ENCODE measurements around the gene MAL. TPM values are rescaled to one million over a fixed set of nuclear protein-coding genes. Genes with fewer than 3 reads are reported as not detected.

Gene MAL
- total RNA-seq, 4 donors from 2014 or later, result 469 to 1,903 (median 516) TPM

DNA sequence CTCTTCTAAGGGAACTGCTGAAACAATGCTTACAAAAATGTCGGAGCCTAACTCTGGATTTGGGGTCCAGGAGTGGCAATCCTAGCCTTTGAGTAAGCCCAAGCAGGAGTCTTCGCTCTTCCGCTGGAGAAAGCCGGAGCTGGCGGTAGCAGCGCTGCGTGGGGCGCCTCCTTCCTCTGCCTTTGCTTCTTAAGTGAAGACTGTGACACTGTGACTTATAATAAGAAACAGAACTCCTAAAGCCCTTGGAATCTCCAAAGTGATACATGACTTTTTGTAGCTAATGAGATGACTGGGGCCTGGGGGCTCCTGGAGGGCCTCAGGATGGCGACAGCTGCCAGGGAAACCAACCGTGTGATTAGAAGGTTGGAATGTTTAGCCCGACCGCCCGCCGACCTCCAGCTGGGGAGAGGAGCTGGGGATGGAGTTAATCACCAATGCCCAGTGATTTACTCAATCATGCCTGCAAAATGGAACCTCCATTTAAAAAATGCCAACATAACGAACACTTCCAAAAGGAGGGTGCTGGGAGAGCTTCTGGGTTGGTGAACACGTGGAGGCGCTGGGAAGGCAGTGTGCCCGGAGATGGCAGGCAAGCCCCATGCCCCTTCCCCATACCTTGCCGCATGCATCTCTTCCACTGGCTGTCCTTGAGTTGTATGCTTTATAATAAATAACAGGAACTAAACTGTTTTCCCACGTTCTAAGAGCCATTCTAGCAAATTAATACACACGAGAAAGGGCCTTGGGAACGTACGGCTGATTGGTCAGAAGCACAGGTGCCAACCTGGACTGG, 29.0 kb upstream of the MAL start:
- no peak for TF ChIP-seq POLR2A (IDR thresholded peaks at IDR 0.05)
- TF ChIP-seq, protein P1, sequence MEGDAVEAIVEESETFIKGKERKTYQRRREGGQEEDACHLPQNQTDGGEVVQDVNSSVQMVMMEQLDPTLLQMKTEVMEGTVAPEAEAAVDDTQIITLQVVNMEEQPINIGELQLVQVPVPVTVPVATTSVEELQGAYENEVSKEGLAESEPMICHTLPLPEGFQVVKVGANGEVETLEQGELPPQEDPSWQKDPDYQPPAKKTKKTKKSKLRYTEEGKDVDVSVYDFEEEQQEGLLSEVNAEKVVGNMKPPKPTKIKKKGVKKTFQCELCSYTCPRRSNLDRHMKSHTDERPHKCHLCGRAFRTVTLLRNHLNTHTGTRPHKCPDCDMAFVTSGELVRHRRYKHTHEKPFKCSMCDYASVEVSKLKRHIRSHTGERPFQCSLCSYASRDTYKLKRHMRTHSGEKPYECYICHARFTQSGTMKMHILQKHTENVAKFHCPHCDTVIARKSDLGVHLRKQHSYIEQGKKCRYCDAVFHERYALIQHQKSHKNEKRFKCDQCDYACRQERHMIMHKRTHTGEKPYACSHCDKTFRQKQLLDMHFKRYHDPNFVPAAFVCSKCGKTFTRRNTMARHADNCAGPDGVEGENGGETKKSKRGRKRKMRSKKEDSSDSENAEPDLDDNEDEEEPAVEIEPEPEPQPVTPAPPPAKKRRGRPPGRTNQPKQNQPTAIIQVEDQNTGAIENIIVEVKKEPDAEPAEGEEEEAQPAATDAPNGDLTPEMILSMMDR (IDR thresholded peaks at IDR 0.05), result no peak
- Histone ChIP-seq H3K9me3 (no peaks in the 10 kb centered on the region), H3K27ac (no peak overlapping the region), H3K36me3 (no peaks in the 10 kb centered on the region), H3K27me3 (peaks cover 0 to 58% (median 0%) of the 10 kb centered on the region in 4 donors), H3K4me3 (no peak overlapping the region), H3K4me1 (peaks cover 0 to 16% (median 0%) of the 10 kb centered on the region in 3 donors)
- 75 to 85% methylated on average over 15 to 20 of the region's 23 CpGs for WGBS, 2 donors
- DNase-seq, result no peak
- intact Hi-C loops (cut with DNase I), result no loop called here

DNA sequence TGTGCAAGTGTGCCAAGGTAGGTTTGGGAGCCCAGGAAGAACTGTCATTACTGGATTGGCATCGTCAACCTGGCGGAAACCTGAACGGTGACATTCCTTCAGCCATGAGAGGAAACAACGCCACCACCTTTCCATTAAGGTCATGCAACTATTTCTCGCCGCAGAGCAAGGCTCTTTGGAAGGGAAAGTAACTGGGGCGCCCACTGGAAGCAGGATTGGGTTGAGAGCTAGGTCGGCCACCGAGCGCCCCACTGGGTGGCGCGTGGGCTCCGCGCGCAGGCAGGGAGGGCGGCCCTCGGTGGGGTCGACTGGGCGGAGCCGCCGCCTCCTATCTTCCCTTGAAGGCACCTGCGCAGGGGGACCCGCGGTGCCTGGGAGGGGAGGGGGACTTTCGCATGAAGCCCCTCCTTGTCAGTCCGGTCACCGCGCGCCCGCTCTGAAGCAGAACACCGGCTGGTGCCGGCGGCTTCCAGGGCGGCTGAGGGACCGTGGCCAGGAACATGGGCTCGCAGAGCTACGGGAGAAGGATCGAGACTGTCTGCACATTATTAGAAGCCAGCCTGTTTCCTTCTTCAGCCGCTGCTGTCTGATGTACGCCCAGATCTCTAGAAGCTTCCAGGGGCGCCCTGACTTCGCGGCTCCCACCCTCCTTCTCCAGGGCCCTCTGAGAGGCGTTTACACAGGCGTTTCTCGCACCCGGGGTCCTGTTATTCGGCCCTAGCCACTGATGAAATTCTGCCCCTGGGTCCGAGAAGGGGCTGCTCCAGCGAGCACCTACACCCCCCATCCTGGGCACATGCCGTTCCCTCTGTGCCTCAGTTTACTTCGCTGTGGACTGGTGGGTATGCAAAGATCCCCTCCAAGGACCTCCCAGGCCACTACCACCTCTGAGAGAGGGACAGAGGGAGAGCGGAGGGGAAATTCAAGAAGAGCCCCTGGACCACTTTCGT, 27.3 kb upstream of the MAL start:
- intact Hi-C loops (cut with DNase I), result no loop called here
- H3K4me1 ChIP-seq, result peaks cover 0 to 16% (median 0%) of the 10 kb centered on the region in 3 donors
- H3K27ac ChIP-seq, result peak overlapping the region in 3 of 4 donors; percentile 49 to 50 (median 50)
- H3K27me3 ChIP-seq, result peaks cover 0 to 56% (median 0%) of the 10 kb centered on the region in 4 donors
- no peak for DNase-seq
- H3K36me3 ChIP-seq, result no peaks in the 10 kb centered on the region
- H3K4me3 ChIP-seq, result peak overlapping the region; percentile 17 to 49 (median 39)
- no peaks in the 10 kb centered on the region for H3K9me3 ChIP-seq
- TF ChIP-seq, protein P1 (IDR thresholded peaks at IDR 0.05), result peak in 1 of 6 experiments; percentile 31
- TF ChIP-seq POLR2A (IDR thresholded peaks at IDR 0.05), result no peak
- 25 to 52% methylated on average over 12 to 19 of the region's 54 CpGs for WGBS, 2 donors

DNA sequence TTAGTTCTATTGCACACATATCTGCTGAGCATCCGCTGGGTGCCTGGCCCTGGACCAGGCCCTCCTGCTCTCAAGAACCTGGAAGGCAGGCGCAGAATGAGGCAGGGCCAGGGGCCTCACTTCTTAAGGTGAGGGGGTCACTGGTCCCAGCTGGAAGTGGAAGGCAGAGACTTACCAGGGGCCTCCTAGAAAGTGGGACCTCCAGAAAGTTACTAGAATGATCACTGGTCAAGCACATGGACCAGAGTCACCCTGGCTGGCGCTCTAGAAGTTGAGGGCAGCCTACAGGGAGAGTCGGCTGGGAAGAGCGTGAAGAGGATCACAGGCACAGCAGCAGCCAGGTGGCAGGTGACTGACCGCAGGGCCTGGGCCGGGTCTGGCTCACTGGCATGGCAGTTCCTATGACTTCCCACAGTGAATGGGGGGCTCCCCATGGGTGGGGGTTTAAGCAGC, 26.1 kb upstream of the MAL start:
- intact Hi-C loops (cut with DNase I), result no loop called here
- Histone ChIP-seq H3K4me1 (peaks cover 0 to 16% (median 0%) of the 10 kb centered on the region in 3 donors), H3K27me3 (peaks cover 0 to 56% (median 0%) of the 10 kb centered on the region in 4 donors), H3K9me3 (no peaks in the 10 kb centered on the region), H3K27ac (no peak overlapping the region), H3K36me3 (no peaks in the 10 kb centered on the region), H3K4me3 (no peak overlapping the region)
- DNase-seq, result no peak
- 94% methylated on average over 7 of the region's 7 CpGs; no CpG with 5 or more reads in 1 of the 2 donors for WGBS, 2 donors
- TF ChIP-seq, protein P1 (IDR thresholded peaks at IDR 0.05), result no peak

DNA sequence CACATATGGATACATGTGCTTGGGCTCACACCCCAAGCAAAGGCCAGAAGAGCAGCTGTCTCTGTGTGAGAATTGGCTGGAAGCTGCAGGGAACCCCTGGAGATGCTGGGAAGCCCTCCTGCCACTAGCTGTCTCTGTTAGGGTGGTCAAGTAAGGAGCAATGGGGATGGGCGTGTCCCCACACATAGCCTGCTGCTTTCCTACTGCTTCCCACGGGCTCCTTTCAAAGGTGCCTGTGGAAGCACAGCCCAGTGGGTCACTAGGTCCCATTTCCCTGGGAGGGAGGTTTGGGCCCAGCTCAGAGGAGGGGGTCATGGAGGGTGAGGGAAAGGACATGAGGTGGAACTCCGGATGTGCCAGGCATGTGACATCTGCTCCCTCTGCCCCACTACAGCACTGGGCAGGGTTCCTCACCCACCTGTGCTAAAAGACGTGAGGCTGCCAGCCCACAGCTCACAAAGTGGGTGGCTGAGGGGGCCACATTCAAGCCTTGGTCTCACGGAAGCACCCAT, 24.4 kb upstream of the MAL start:
- no peak for TF ChIP-seq POLR2A (IDR thresholded peaks at IDR 0.05)
- TF ChIP-seq, protein P1 (IDR thresholded peaks at IDR 0.05), result no peak
- intact Hi-C loops (cut with DNase I), result no loop called here
- no peaks in the 10 kb centered on the region for H3K36me3 ChIP-seq
- no peak for DNase-seq
- H3K27me3 ChIP-seq, result peaks cover 0 to 48% (median 0%) of the 10 kb centered on the region in 4 donors
- H3K27ac ChIP-seq, result no peak overlapping the region
- 40 to 89% methylated on average over 2 to 3 of the region's 5 CpGs for WGBS, 2 donors
- no peaks in the 10 kb centered on the region for H3K9me3 ChIP-seq
- H3K4me3 ChIP-seq, result no peak overlapping the region
- H3K4me1 ChIP-seq, result peaks cover 0 to 16% (median 0%) of the 10 kb centered on the region in 3 donors

All from esophagus squamous epithelium (tissue), 5 donors.